GM23248 (cell line): ENCODE data around the gene ORM2. TPM values are rescaled to one million over a fixed set of nuclear protein-coding genes. Genes with fewer than 3 reads are reported as not detected.

Experiments
- DNase-seq: peaks from one replicate; pipeline ENCODE4 v3.0.0-alpha.2; 2015
- H2AFZ ChIP-seq: fragments of 200-600 bp; sonication (generic); 2 replicates; pipeline ENCODE4 v1.6.1; 2016; ENCODE audit warnings: antibody characterized with exemption
- H3F3A ChIP-seq: fragments of 200-600 bp; sonication (generic); 2 replicates; pipeline ENCODE4 v1.6.1; 2016; ENCODE audit warnings: mild to moderate bottlenecking, antibody characterized with exemption, mixed run types; ENCODE audit not compliant: insufficient read depth
- H3K27ac ChIP-seq: fragments of 200-600 bp; sonication (generic); 2 replicates; pipeline ENCODE4 v1.5.1; 2016; ENCODE audit warnings: mild to moderate bottlenecking
- H3K27me3 ChIP-seq: fragments of 200-600 bp; sonication (generic); replicated peaks from 2 replicates; pipeline ENCODE4 v1.6.1; 2016; ENCODE audit warnings: mild to moderate bottlenecking; ENCODE audit not compliant: insufficient read depth
- H3K36me3 ChIP-seq: fragments of 200-600 bp; sonication (generic); 2 replicates; pipeline ENCODE4 v1.6.1; 2016; ENCODE audit warnings: low read depth, mild to moderate bottlenecking
- H3K4me1 ChIP-seq: fragments of 200-600 bp; sonication (generic); 2 replicates; pipeline ENCODE4 v1.6.1; 2016; ENCODE audit warnings: mild to moderate bottlenecking; ENCODE audit not compliant: insufficient read depth
- H3K4me2 ChIP-seq: fragments of 200-600 bp; sonication (generic); one replicate; pipeline ENCODE4 v1.6.1; 2016; ENCODE audit warnings: mild to moderate bottlenecking; ENCODE audit not compliant: unreplicated experiment
- H3K4me3 ChIP-seq: fragments of 200-600 bp; sonication (generic); 2 replicates; pipeline ENCODE4 v1.5.1; 2016; ENCODE audit warnings: mild to moderate bottlenecking
- H3K79me2 ChIP-seq: fragments of 200-600 bp; sonication (generic); 2 replicates; pipeline ENCODE4 v1.6.1; 2016; ENCODE audit warnings: mild to moderate bottlenecking; ENCODE audit not compliant: insufficient read depth
- H3K9ac ChIP-seq: fragments of 200-600 bp; sonication (generic); 2 replicates; pipeline ENCODE4 v1.6.1; 2016; ENCODE audit warnings: mild to moderate bottlenecking
- H3K9me2 ChIP-seq: fragments of 200-600 bp; sonication (generic); 2 replicates; pipeline ENCODE4 v1.6.1; 2016; ENCODE audit warnings: mixed run types, mild to moderate bottlenecking, moderate library complexity; ENCODE audit not compliant: insufficient read depth
- H3K9me3 ChIP-seq: fragments of 200-600 bp; sonication (generic); one replicate; pipeline ENCODE4 v1.6.1; 2017; ENCODE audit warnings: low read depth
- H4K20me1 ChIP-seq: fragments of 200-600 bp; sonication (generic); 2 replicates; pipeline ENCODE4 v1.6.0; 2016; ENCODE audit not compliant: insufficient read depth
- EZH2 ChIP-seq: fragments of 200-600 bp; sonication (generic); IDR thresholded peaks from 2 replicates; pipeline ENCODE4 v1.6.1; 2018; ENCODE audit warnings: antibody characterized with exemption, mild to moderate bottlenecking; ENCODE audit not compliant: insufficient read depth, poor library complexity, severe bottlenecking
- EZH2phosphoT487 ChIP-seq: fragments of 200-600 bp; sonication (generic); IDR thresholded peaks from 2 replicates; pipeline ENCODE4 v1.6.1; 2018; ENCODE audit warnings: antibody characterized with exemption, moderate library complexity, mild to moderate bottlenecking, low read depth; ENCODE audit not compliant: insufficient read depth
- WGBS, 2 experiments: methylation state at CpG; one replicate each; pipeline ENCODE4 v1.1.6; 2015 to 2017; ENCODE audit warnings: low lambda C conversion rate in 2 of 2, low coverage in 1 of 2; ENCODE audit errors: missing lambda C conversion rate in 2 of 2; 5-methylcytosine and 5-hydroxymethylcytosine counted together
- in situ Hi-C: fragments of 300-500 bp; cut with MboI; formaldehyde crosslinking; loops from 2 replicates; pipeline ENCODE4 v1.15.0; 2020
- polyA plus RNA-seq: library from polyadenylated mRNA; unstranded; fragments of >200 nt; fragmentation: Nextera tagmentation; extraction: Ambion mirVana; gene quantifications from 2 replicates; pipeline ENCODE4 v1.2.1, GENCODE V29; 2016
- total RNA-seq: library from RNA; depleted of rRNA; stranded (reverse); fragments of >200 nt; shearing (Covaris generic); gene quantifications from 2 replicates; pipeline ENCODE4 v1.2.3, GENCODE V29; 2014

Gene ORM2
- total and polyA plus RNA-seq, 2 experiments from 2014 or later = not detected

DNA sequence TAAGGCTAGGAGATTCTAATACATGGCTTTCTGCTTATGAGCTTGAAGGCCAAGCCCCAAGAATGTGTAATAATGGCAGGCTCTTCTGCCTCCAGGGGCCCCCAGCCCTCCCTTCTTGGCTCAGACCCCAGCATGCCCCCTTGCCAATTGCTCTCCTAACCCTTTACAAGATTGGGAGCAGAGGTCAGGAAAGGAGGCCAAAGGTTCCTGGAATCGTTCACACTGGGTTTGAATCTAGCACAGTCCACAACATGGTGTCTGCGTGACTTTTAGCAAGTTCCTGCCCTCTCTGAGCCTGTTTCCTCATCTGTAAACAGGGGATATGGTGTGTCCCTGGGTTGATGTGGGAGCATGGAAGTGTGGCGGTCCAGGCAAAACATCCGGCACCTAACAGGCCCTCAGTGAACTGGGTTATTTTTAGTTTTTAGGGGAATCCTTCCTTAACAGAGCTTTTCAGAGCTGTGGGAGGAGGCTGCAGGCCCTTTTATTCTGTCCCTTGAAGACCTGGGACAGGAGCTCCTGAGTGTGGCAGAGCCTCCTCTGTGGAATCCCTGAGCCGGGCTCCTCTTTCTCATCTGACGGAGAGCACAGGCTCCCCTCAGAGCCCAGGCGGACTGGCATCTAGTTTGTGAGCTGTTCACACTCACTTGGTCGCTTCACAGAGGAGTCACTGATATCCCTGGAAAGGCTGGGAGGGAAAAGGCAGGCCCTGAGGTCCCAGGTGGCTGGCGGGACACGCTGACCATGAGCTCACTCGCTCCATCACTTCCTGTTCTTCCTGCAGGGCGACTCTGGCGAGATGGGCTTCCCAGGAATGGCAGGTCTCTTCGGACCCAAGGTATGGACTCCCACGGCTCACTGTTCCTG is 30.1 kb upstream of the ORM2 start:
- Histone ChIP-seq H3K9ac (no peak overlapping the region), H2AFZ (no peak overlapping the region), H3K4me2 (no peak overlapping the region), H3K27me3 (no peaks in the 10 kb centered on the region), H3F3A (no peaks in the 10 kb centered on the region; the same call in 1 of the 2 replicates), H3K9me2 (no peaks in the 10 kb centered on the region), H3K36me3 (peaks cover 20% of the 10 kb centered on the region), H3K4me1 (no peaks in the 10 kb centered on the region), H3K27ac (no peak overlapping the region), H3K9me3 (no peaks in the 10 kb centered on the region), H3K79me2 (no peaks in the 10 kb centered on the region), H4K20me1 (no peaks in the 10 kb centered on the region), H3K4me3 (no peak overlapping the region)
- in situ Hi-C loops = no loop called here
- WGBS, 2 experiments = 90 to 93% methylated on average over 15 of the region's 15 CpGs
- no peak for DNase-seq
- TF ChIP-seq EZH2 (no peak), EZH2phosphoT487 (no peak)

- Histone ChIP-seq H4K20me1 (no peaks in the 10 kb centered on the region), H3K36me3 (peaks cover 13% of the 10 kb centered on the region; the same call in 1 of the 2 replicates), H3F3A (no peaks in the 10 kb centered on the region; the same call in 1 of the 2 replicates), H3K4me1 (no peaks in the 10 kb centered on the region), H3K9me2 (no peaks in the 10 kb centered on the region), H3K79me2 (no peaks in the 10 kb centered on the region), H3K27ac (no peak overlapping the region), H3K9ac (no peak overlapping the region), H2AFZ (no peak overlapping the region), H3K4me2 (no peak overlapping the region), H3K4me3 (no peak overlapping the region), H3K9me3 (no peaks in the 10 kb centered on the region), H3K27me3 (no peaks in the 10 kb centered on the region)
- no peak for DNase-seq
- WGBS, 2 experiments = 85 to 97% methylated on average over 4 of the region's 4 CpGs
- in situ Hi-C loops = no loop called here
- TF ChIP-seq EZH2phosphoT487 = no peak
- TF ChIP-seq EZH2 = no peak
Measured at GRCh38 chr9:114300153-114300845, 29.4 kb upstream of the ORM2 start.

DNA sequence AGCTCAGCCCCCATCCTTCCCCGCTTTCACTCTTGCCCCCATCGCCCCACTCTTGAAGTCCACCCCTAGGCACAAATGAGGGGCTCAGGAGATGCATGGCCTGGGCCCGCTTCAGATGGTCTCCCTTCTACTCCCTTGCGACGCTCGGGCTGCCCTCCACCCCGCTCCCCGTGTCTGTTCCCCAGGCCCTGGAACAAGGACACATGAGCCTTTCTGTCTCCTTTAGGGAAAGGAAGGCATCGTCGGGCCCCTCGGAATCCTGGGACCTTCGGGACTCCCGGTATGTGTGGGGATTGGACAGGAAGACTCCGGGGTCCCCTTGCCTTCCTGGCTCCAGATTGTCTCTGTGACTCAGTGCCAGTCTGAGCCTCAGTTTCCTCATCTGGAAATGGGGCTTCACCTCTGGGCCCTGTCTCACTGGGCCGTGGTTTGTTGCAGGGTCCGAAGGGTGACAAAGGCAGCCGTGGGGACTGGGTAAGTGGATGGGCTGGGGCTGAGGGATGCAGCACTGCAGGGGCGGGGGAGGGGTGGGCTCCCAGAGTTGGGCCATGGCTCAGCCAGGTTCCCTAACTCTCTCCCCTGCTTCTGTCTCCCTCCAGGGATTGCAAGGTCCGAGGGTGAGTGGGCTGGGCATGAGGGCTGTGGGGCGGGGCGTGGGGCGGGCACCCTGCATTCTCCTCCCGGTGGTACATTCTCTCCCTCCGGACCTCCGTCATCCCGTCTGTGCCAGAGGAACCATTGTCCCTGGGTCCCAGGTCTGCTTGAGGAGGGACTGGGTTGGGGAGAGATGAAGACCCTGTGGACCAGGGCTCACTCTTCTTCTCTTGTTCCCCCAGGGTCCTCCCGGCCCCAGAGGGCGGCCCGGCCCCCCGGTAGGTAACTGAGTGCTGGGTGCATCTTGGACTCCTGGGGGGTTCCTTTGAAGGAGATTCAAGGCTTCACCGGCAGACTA is 28.5 kb upstream of the ORM2 start:
- TF ChIP-seq EZH2phosphoT487 (no peak), EZH2 (no peak)
- H3K36me3 ChIP-seq = peaks cover 6% of the 10 kb centered on the region; the same call in 1 of the 2 replicates

More for the DNA sequence above, 28.5 kb upstream of the ORM2 start:
- no peak for DNase-seq
- H3K79me2 ChIP-seq = no peaks in the 10 kb centered on the region
- H3K4me3 ChIP-seq = no peak overlapping the region
- in situ Hi-C loops = no loop called here
- H3K27me3 ChIP-seq = no peaks in the 10 kb centered on the region
- no peak overlapping the region for H2AFZ ChIP-seq
- no peaks in the 10 kb centered on the region for H3K9me2 ChIP-seq
- no peaks in the 10 kb centered on the region for H3K9me3 ChIP-seq
- no peak overlapping the region for H3K27ac ChIP-seq
- H3K9ac ChIP-seq = no peak overlapping the region
- 92 to 96% methylated on average over 23 to 31 of the region's 31 CpGs for WGBS, 2 experiments
- H3K4me2 ChIP-seq = no peak overlapping the region
- no peaks in the 10 kb centered on the region; the same call in 1 of the 2 replicates for H3F3A ChIP-seq
- no peaks in the 10 kb centered on the region for H4K20me1 ChIP-seq
- H3K4me1 ChIP-seq = no peaks in the 10 kb centered on the region
